ENCODE data around the gene CNTROB.
A peak's percentile ranks its signal among the peaks of the same experiment; 100 is the strongest.

CNTROB gene

DNA sequence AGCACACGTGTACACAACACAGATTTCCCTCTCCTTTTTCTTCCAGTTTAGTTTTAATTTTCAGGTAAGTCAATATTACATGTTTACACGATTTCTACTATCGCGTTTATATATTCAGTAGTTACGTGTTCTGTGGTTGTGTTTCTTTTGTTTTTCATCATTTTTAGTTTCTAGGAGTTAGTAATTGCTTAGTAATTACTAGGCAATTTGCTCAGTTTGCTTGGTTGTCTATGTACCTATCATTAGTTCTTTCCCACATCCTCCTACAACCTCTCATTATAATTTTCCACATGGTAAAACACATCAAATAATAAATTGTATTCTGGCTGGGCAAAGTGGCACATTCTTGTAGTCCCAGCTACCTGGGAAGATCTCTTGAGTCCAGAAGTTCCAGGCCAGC, 45.8 kb downstream of the CNTROB start:
- peak; percentile 76 for TF ChIP-seq SP7 (tag by site-specific recombination; IDR thresholded peaks at IDR 0.05)
- TF ChIP-seq BCL11B (tag by site-specific recombination; IDR thresholded peaks at IDR 0.05; ENCODE audit: low read depth): no peak
- TF ChIP-seq, protein P1, sequence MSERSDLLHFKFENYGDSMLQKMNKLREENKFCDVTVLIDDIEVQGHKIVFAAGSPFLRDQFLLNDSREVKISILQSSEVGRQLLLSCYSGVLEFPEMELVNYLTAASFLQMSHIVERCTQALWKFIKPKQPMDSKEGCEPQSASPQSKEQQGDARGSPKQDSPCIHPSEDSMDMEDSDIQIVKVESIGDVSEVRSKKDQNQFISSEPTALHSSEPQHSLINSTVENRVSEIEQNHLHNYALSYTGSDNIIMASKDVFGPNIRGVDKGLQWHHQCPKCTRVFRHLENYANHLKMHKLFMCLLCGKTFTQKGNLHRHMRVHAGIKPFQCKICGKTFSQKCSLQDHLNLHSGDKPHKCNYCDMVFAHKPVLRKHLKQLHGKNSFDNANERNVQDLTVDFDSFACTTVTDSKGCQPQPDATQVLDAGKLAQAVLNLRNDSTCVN (tag by site-specific recombination; optimal IDR thresholded peaks at IDR 0.05): no peak
- H3K27ac ChIP-seq (ENCODE audit: extremely low read depth, low read depth, low read length): no peak overlapping the region
- ChIA-PET POLR2A (no interaction called here), CTCF (interaction anchor here (0.7 to 4.3 kb wide), 5 partner anchors 7 to 234 kb away, joined by 3 to 27 read pairs (median 4); no protein-coding TSS in a partner anchor)
- H3K36me3 ChIP-seq (ENCODE audit: control insufficient read depth in 2 of 2, insufficient read depth in 1 of 2, low read length in 2 of 2): no peaks in the 10 kb centered on the region
- no peaks in the 10 kb centered on the region for H3K9me3 ChIP-seq (ENCODE audit: control insufficient read depth, insufficient read depth, low read depth, low read length)
- no peaks in the 10 kb centered on the region for H3K4me1 ChIP-seq (ENCODE audit: control insufficient read depth, insufficient read depth, low read length)
- H3K4me3 ChIP-seq (ENCODE audit: low read depth, low read length): no peak overlapping the region

DNA sequence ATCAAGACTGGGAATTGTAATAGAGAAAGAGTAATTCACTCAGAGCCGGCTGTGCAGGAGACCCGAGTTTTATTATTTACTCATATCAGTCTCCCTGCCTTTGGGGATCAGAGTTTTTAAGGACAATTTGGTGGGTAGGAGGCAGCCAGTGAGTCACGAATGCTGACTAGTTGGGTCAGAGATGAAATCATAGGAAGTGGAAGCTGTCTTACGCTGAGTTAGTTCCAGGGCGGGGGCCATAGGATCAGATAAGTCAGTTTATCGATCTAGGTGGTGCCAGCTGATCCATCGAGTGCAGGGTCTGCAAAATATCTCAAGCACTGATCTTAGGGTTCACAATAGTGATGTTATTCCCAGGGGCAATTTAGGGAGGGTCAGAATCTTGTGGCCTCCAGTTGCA, 50.2 kb downstream of the CNTROB start:
- no peaks in the 10 kb centered on the region for H3K9me3 ChIP-seq (ENCODE audit: control insufficient read depth, insufficient read depth, low read depth, low read length)
- ChIA-PET POLR2A (interaction anchor here (1.1 kb wide), 1 partner anchor 295 kb away, joined by 3 read pairs; the partner anchor contains the start of gene TP53), CTCF (interaction anchor here (0.5 to 10.0 kb wide), 15 partner anchors 9 to 239 kb away, joined by 3 to 92 read pairs (median 9); partner anchors contain the start of genes CNTROB and RNF227)
- H3K36me3 ChIP-seq (ENCODE audit: control insufficient read depth in 2 of 2, insufficient read depth in 1 of 2, low read length in 2 of 2): no peaks in the 10 kb centered on the region
- H3K27ac ChIP-seq (ENCODE audit: extremely low read depth, low read depth, low read length): no peak overlapping the region
- no peak overlapping the region for H3K4me3 ChIP-seq (ENCODE audit: low read depth, low read length)
- no peaks in the 10 kb centered on the region for H3K4me1 ChIP-seq (ENCODE audit: control insufficient read depth, insufficient read depth, low read length)
- TF ChIP-seq ZNF16 (tag by site-specific recombination; IDR thresholded peaks at IDR 0.05; ENCODE audit: low read depth) (no peak), ZNF843 (tag by site-specific recombination; IDR thresholded peaks at IDR 0.05) (no peak), ZFP69B (tag by site-specific recombination; IDR thresholded peaks at IDR 0.05) (no peak), ZNF830 (tag by site-specific recombination; IDR thresholded peaks at IDR 0.05; ENCODE audit: low read depth) (no peak), ZNF311 (tag by site-specific recombination; IDR thresholded peaks at IDR 0.05; ENCODE audit: borderline replicate concordance) (no peak), ZNF394 (tag by site-specific recombination; IDR thresholded peaks at IDR 0.05; ENCODE audit: borderline replicate concordance) (no peak), EGR2 (tag by site-specific recombination; IDR thresholded peaks at IDR 0.05; ENCODE audit: low read depth) (no peak)
- TF ChIP-seq, protein P2, sequence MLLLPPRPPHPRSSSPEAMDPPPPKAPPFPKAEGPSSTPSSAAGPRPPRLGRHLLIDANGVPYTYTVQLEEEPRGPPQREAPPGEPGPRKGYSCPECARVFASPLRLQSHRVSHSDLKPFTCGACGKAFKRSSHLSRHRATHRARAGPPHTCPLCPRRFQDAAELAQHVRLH (tag by site-specific recombination; IDR thresholded peaks at IDR 0.05): no peak

DNA sequence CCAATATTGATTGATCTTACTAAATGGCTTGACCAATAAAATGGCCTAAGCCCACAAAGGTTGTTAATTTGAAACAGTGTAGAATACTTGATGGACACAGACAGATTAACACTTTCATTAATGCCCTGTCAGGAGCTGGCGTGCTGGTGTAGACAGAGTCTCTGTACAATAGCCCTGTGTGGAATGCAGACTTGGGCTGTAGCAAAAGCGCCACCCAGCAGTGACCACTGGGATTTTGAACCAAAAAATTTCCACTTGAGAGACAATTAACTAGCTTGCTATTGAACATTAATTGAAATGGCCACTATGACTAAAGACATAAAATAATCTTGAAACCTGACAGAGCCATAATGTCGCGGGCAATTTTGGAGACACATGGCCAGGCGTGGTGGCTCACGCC, 50.7 kb downstream of the CNTROB start:
- H3K4me3 ChIP-seq (ENCODE audit: low read depth, low read length): no peak overlapping the region
- TF ChIP-seq ZNF16 (tag by site-specific recombination; IDR thresholded peaks at IDR 0.05; ENCODE audit: low read depth) (no peak), ZBTB1 (tag by site-specific recombination; IDR thresholded peaks at IDR 0.05) (no peak)
- no peaks in the 10 kb centered on the region for H3K4me1 ChIP-seq (ENCODE audit: control insufficient read depth, insufficient read depth, low read length)
- no peaks in the 10 kb centered on the region for H3K9me3 ChIP-seq (ENCODE audit: control insufficient read depth, insufficient read depth, low read depth, low read length)
- no peaks in the 10 kb centered on the region for H3K36me3 ChIP-seq (ENCODE audit: control insufficient read depth in 2 of 2, insufficient read depth in 1 of 2, low read length in 2 of 2)
- ChIA-PET CTCF (interaction anchor here (0.6 to 10.0 kb wide), 15 partner anchors 11 to 401 kb away, joined by 3 to 92 read pairs (median 6); partner anchors contain the start of genes CNTROB and RNF227), POLR2A (interaction anchor here (1.1 kb wide), 1 partner anchor 295 kb away, joined by 3 read pairs; the partner anchor contains the start of gene TP53)
- H3K27ac ChIP-seq (ENCODE audit: extremely low read depth, low read depth, low read length): no peak overlapping the region

DNA sequence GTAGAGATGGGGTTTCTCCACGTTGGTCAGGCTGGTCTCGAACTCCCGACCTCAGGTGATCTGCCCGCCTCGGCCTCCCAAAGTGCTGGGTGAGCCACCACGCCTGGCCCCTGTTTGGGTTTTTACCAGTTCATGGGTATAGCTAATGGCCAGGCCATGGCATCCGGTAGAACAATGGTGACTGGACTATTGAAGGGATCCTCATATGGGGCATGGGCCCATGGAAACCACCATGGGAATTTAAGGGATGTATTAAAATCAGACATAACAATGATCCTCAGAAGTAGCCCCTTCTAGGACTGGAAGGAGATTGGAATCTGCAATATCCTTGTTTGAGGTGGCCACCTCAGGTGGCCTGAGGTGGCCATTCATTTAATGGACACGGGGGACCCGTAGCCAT, 52.9 kb downstream of the CNTROB start:
- ChIA-PET POLR2A (no interaction called here), CTCF (interaction anchor here (0.7 to 10.0 kb wide), 8 partner anchors 8 to 356 kb away, joined by 3 to 141 read pairs (median 44); no protein-coding TSS in a partner anchor)
- no peaks in the 10 kb centered on the region for H3K9me3 ChIP-seq (ENCODE audit: control insufficient read depth, insufficient read depth, low read depth, low read length)
- H3K4me1 ChIP-seq (ENCODE audit: control insufficient read depth, insufficient read depth, low read length): no peaks in the 10 kb centered on the region
- TF ChIP-seq ZNF677 (tag by site-specific recombination; IDR thresholded peaks at IDR 0.05) (no peak), ZNF596 (tag by site-specific recombination; IDR thresholded peaks at IDR 0.05) (no peak), ZBTB17 (tag by site-specific recombination; IDR thresholded peaks at IDR 0.05) (no peak), ZNF248 (tag by site-specific recombination; IDR thresholded peaks at IDR 0.05) (no peak), ZNF366 (tag by site-specific recombination; conservative IDR thresholded peaks at IDR 0.05) (no peak), ZFP41 (tag by site-specific recombination; IDR thresholded peaks at IDR 0.05; ENCODE audit: borderline replicate concordance) (no peak), ZNF133 (tag by site-specific recombination; IDR thresholded peaks at IDR 0.05) (no peak), ZNF16 (tag by site-specific recombination; IDR thresholded peaks at IDR 0.05; ENCODE audit: low read depth) (no peak)
- TF ChIP-seq, protein P3, sequence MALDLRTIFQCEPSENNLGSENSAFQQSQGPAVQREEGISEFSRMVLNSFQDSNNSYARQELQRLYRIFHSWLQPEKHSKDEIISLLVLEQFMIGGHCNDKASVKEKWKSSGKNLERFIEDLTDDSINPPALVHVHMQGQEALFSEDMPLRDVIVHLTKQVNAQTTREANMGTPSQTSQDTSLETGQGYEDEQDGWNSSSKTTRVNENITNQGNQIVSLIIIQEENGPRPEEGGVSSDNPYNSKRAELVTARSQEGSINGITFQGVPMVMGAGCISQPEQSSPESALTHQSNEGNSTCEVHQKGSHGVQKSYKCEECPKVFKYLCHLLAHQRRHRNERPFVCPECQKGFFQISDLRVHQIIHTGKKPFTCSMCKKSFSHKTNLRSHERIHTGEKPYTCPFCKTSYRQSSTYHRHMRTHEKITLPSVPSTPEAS (tag by site-specific recombination; IDR thresholded peaks at IDR 0.05): no peak
- TF ChIP-seq, protein P4, sequence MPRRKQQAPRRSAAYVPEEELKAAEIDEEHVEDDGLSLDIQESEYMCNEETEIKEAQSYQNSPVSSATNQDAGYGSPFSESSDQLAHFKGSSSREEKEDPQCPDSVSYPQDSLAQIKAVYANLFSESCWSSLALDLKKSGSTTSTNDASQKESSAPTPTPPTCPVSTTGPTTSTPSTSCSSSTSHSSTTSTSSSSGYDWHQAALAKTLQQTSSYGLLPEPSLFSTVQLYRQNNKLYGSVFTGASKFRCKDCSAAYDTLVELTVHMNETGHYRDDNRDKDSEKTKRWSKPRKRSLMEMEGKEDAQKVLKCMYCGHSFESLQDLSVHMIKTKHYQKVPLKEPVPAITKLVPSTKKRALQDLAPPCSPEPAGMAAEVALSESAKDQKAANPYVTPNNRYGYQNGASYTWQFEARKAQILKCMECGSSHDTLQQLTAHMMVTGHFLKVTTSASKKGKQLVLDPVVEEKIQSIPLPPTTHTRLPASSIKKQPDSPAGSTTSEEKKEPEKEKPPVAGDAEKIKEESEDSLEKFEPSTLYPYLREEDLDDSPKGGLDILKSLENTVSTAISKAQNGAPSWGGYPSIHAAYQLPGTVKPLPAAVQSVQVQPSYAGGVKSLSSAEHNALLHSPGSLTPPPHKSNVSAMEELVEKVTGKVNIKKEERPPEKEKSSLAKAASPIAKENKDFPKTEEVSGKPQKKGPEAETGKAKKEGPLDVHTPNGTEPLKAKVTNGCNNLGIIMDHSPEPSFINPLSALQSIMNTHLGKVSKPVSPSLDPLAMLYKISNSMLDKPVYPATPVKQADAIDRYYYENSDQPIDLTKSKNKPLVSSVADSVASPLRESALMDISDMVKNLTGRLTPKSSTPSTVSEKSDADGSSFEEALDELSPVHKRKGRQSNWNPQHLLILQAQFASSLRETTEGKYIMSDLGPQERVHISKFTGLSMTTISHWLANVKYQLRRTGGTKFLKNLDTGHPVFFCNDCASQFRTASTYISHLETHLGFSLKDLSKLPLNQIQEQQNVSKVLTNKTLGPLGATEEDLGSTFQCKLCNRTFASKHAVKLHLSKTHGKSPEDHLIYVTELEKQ (tag by site-specific recombination; IDR thresholded peaks at IDR 0.05; ENCODE audit: borderline replicate concordance): no peak
- no peaks in the 10 kb centered on the region for H3K36me3 ChIP-seq (ENCODE audit: control insufficient read depth in 2 of 2, insufficient read depth in 1 of 2, low read length in 2 of 2)
- no peak overlapping the region for H3K4me3 ChIP-seq (ENCODE audit: low read depth, low read length)
- no peak overlapping the region for H3K27ac ChIP-seq (ENCODE audit: extremely low read depth, low read depth, low read length)

All from HEK293 (cell line).